GM12878 (cell line): ENCODE data around the gene GPR141. TPM values are rescaled to one million over a fixed set of nuclear protein-coding genes. Genes with fewer than 3 reads are reported as not detected.

Experiments used
- CBX3 ChIP-seq: fragments of 200-600 bp; sonication (generic); IDR thresholded peaks from 2 replicates; pipeline ENCODE4 v1.6.1; 2016; ENCODE audit warnings: low read depth, borderline replicate concordance
- CEBPB ChIP-seq, 2 experiments: fragments of 150-350 bp in 1 of 2; IDR thresholded peaks; 2 replicates each; pipeline ENCODE4 v1.6.1; 2012 to 2014; ENCODE audit warnings: low read depth in 2 of 2, low read length in 2 of 2, borderline replicate concordance in 1 of 2, inconsistent platforms in 1 of 2
- CHD1 ChIP-seq: IDR thresholded peaks from 2 replicates; pipeline ENCODE4 v1.6.1; 2012; ENCODE audit warnings: low read depth, low read length, improper control_type of control experiment
- CREB1 ChIP-seq: IDR thresholded peaks from 2 replicates; pipeline ENCODE4 v1.6.1; 2012; ENCODE audit warnings: low read depth, mild to moderate bottlenecking, inconsistent platforms
- ESRRA ChIP-seq: IDR thresholded peaks from 2 replicates; pipeline ENCODE4 v1.6.1; 2012; ENCODE audit warnings: mild to moderate bottlenecking, low read length, improper control_type of control experiment
- GATAD2B ChIP-seq: fragments of 450-650 bp; conservative IDR thresholded peaks from 2 replicates; pipeline ENCODE4 v1.6.1; 2017; ENCODE audit warnings: low read depth, mild to moderate bottlenecking, moderate library complexity
- HDAC6 ChIP-seq: fragments of 200-600 bp; sonication (generic); IDR thresholded peaks from one replicate; pipeline ENCODE4 v1.8.0; 2017; ENCODE audit warnings: antibody characterized with exemption; ENCODE audit not compliant: unreplicated experiment
- IRF3 ChIP-seq: fragments of 450-650 bp; IDR thresholded peaks from 2 replicates; pipeline ENCODE4 v1.6.1; 2014; ENCODE audit warnings: mild to moderate bottlenecking
- IRF5 ChIP-seq: fragments of 450-650 bp; IDR thresholded peaks from 2 replicates; pipeline ENCODE4 v1.6.1; 2017; ENCODE audit warnings: borderline replicate concordance
- KAT2A ChIP-seq: conservative IDR thresholded peaks from 2 replicates; pipeline ENCODE4 v1.6.1; 2011; ENCODE audit warnings: low read depth, low read length; ENCODE audit not compliant: control insufficient read depth
- KDM1A ChIP-seq: fragments of 200-600 bp; sonication (generic); IDR thresholded peaks from 2 replicates; pipeline ENCODE4 v1.6.1; 2016; ENCODE audit warnings: borderline replicate concordance
- NFIC ChIP-seq: IDR thresholded peaks from 2 replicates; pipeline ENCODE4 v1.6.1; 2012; ENCODE audit warnings: low read depth, mild to moderate bottlenecking, inconsistent platforms, low read length, moderate library complexity
- RELB ChIP-seq: fragments of 450-650 bp; IDR thresholded peaks from 2 replicates; pipeline ENCODE4 v1.6.1; 2017; ENCODE audit warnings: low read depth, mild to moderate bottlenecking, moderate library complexity
- RUNX3 ChIP-seq: IDR thresholded peaks from 2 replicates; pipeline ENCODE4 v1.6.1; 2012; ENCODE audit warnings: low read length, inconsistent platforms
- TBL1XR1 ChIP-seq: IDR thresholded peaks from 2 replicates; pipeline ENCODE4 v1.6.1; 2012; ENCODE audit warnings: low read depth, low read length, improper control_type of control experiment
- WRNIP1 ChIP-seq: IDR thresholded peaks from 2 replicates; pipeline ENCODE4 v1.6.1; 2011; ENCODE audit warnings: low read depth, low read length, improper control_type of control experiment, borderline replicate concordance
- YBX1 ChIP-seq: fragments of 450-650 bp; IDR thresholded peaks from 2 replicates; pipeline ENCODE4 v1.6.1; 2016; ENCODE audit warnings: antibody characterized with exemption
- YY1 ChIP-seq: IDR thresholded peaks from 2 replicates; pipeline ENCODE4 v1.6.1; 2011; ENCODE audit warnings: low read depth, mild to moderate bottlenecking, low read length
- ZBTB33 ChIP-seq: fragments of 450-650 bp; IDR thresholded peaks from 2 replicates; pipeline ENCODE4 v1.6.1; 2017; ENCODE audit warnings: mild to moderate bottlenecking
- ZBTB4 ChIP-seq: fragments of 450-650 bp; formaldehyde crosslinking; IDR thresholded peaks from 2 replicates; pipeline ENCODE4 v1.4.0; 2022; ENCODE audit warnings: mild to moderate bottlenecking, moderate library complexity
- ZNF384 ChIP-seq: IDR thresholded peaks from 2 replicates; pipeline ENCODE4 v1.6.1; 2012; ENCODE audit warnings: low read depth, mild to moderate bottlenecking, low read length, improper control_type of control experiment, borderline replicate concordance
- ZNF622 ChIP-seq: fragments of 450-650 bp; IDR thresholded peaks from 2 replicates; pipeline ENCODE4 v1.6.1; 2017; ENCODE audit warnings: mild to moderate bottlenecking, inconsistent platforms
- polyA plus RNA-seq, 11 experiments: library from polyadenylated mRNA; depleted of rRNA in 4 of 11; unstranded in 6 of 11; stranded (reverse) in 5 of 11; fragments of >200 nt; fragmentation: Nextera tagmentation in 4 of 11; fragmentation: Illumina TruSeq in 1 of 11; extraction: Ambion mirVana in 4 of 11; extraction: Trizol in 1 of 11; gene quantifications; 1 replicate in 1 of 11; 2 replicates in 10 of 11; pipeline versions ENCODE4 v1.2.1 to v1.2.3, GENCODE V29; 2011 to 2016; ENCODE audit warnings: inconsistent platforms in 2 of 11, missing spikeins in 2 of 11, low read depth in 1 of 11
- total RNA-seq, 4 experiments: library from RNA; depleted of rRNA in 3 of 4; stranded (reverse); fragments of >200 nt in 3 of 4; fragmentation: Illumina TruSeq in 1 of 4; extraction: Trizol in 1 of 4; gene quantifications; 2 replicates each; pipeline versions ENCODE4 v1.2.1 to v1.2.3, GENCODE V29; 2013 to 2021

Gene GPR141
- total and polyA plus RNA-seq, 10 of the 15 experiments (the other 5 are each of a cell fraction or from before 2014, with no cell fraction given) = 0.56 to 3.9 (median 1.2) TPM

- TF ChIP-seq WRNIP1 (no peak), IRF5 (no peak), KDM1A (no peak), CHD1 (no peak), IRF3 (no peak), CREB1 (no peak), RELB (peak; percentile 89), ZBTB33 (no peak), GATAD2B (no peak), ZBTB4 (CRISPR knock-in tag) (no peak), HDAC6 (no peak), CBX3 (no peak), RUNX3 (peak; percentile 83), YY1 (no peak), ZNF384 (no peak), NFIC (peak; percentile 78), CEBPB (IDR thresholded peaks at IDR 0.05; ENCODE audit: borderline replicate concordance in 1 of 2, low read depth in 2 of 2, low read length in 2 of 2) (no peak), KAT2A (no peak), ZNF622 (no peak), TBL1XR1 (no peak), ESRRA (no peak), YBX1 (no peak)
Observed at GRCh38 chr7:37784015-37784414, 100.4 kb downstream of the GPR141 start (continued).
